HCT116 (cell line): Measurements from ENCODE around the gene BPIFB3. TPM values are rescaled to one million over a fixed set of nuclear protein-coding genes. Genes with fewer than 3 reads are reported as not detected.

Experiments used
- ATAC-seq: fragments of 200-7000 bp; cut with Tn5 transposase; 2 replicates; pipeline ENCODE4 v1.9.1; 2020; ENCODE audit warnings: mild to moderate bottlenecking, moderate library complexity
- BruUV-seq: library from RNA; stranded (reverse); fragments of 400-500 nt; replicated peaks from 2 replicates; lab custom pipeline; 2021; lab: Mats Ljungman, UMichigan
- CTCF ChIA-PET: fragments of 300-600 bp; sonication (Branson Sonifier 250); formaldehyde crosslinking; loops from one replicate; lab custom pipeline; 2021; ENCODE audit warnings: antibody characterized with exemption; lab: Charles Lee
- POLR2A ChIA-PET: fragments of 300-600, 350-600 bp; sonication (Branson Sonifier 250); formaldehyde crosslinking; loops from one replicate; lab custom pipeline; 2021; ENCODE audit warnings: antibody characterized with exemption; lab: Charles Lee
- RAD21 ChIA-PET, 2 experiments: fragments of 300-600 bp; sonication (Branson Sonifier 250); formaldehyde crosslinking; loops; one replicate each; lab custom pipeline; 2023; ENCODE audit warnings: low total read pairs in 2 of 2; ENCODE audit not compliant: uncharacterized antibody in 2 of 2, unreplicated experiment in 2 of 2, low non-redundant PET in 1 of 2; lab: Charles Lee
- DNase-seq: peaks from one replicate; pipeline ENCODE4 v3.0.0-alpha.2; 2010; ENCODE audit warnings: low read depth, low spot score
- H2AFZ ChIP-seq: fragments of 200-600 bp; shearing (Covaris generic), sonication (generic); 2 replicates; pipeline ENCODE4 v1.6.1; 2017; ENCODE audit warnings: low read depth, mixed run types, mixed read lengths, antibody characterized with exemption, low read length; ENCODE audit not compliant: poor library complexity, severe bottlenecking
- H3K27ac ChIP-seq: 2 replicates; pipeline ENCODE4 v1.5.1; 2012; ENCODE audit warnings: low read depth, low read length
- H3K27me3 ChIP-seq: fragments of 200-600 bp; sonication (generic); 2 replicates; pipeline ENCODE4 v1.6.1; 2016; ENCODE audit warnings: mixed run types, low read length, mixed read lengths; ENCODE audit not compliant: insufficient read depth
- H3K36me3 ChIP-seq, 2 experiments: fragments of 200-500 bp in 1 of 2; fragments of 200-600 bp in 1 of 2; sonication (Bioruptor generic) in 1 of 2; sonication (generic) in 1 of 2; 2 replicates each; pipeline versions ENCODE4 v1.5.1 to v1.6.1; 2014 to 2016; ENCODE audit warnings: low read length in 2 of 2, inconsistent platforms in 1 of 2, mixed read lengths in 1 of 2, mixed run types in 1 of 2; ENCODE audit not compliant: insufficient read depth in 2 of 2, control insufficient read depth in 1 of 2
- H3K4me1 ChIP-seq, 2 experiments: fragments of 200-600 bp in 1 of 2; sonication (generic) in 1 of 2; 2 replicates each; pipeline versions ENCODE4 v1.5.1 to v1.6.1; 2012 to 2017; ENCODE audit warnings: low read length in 2 of 2, inconsistent platforms in 1 of 2, mild to moderate bottlenecking in 1 of 2, mixed read lengths in 1 of 2, mixed run types in 1 of 2, moderate library complexity in 1 of 2; ENCODE audit not compliant: insufficient read depth in 2 of 2, control insufficient read depth in 1 of 2
- H3K4me2 ChIP-seq: fragments of 200-600 bp; sonication (generic); 2 replicates; pipeline ENCODE4 v1.6.1; 2017; ENCODE audit warnings: mixed run types, low read length, mixed read lengths
- H3K4me3 ChIP-seq, 2 experiments: fragments of 200-600 bp in 1 of 2; sonication (generic) in 1 of 2; replicated peaks in 1 of 2; 2 replicates each; pipeline ENCODE4 v1.5.1; 2011 to 2016; ENCODE audit warnings: low read length in 2 of 2, control low read depth in 1 of 2, low read depth in 1 of 2, mild to moderate bottlenecking in 1 of 2, mixed read lengths in 1 of 2, mixed run types in 1 of 2
- H3K79me2 ChIP-seq: fragments of 200-600 bp; sonication (generic); 2 replicates; pipeline ENCODE4 v1.6.1; 2017; ENCODE audit warnings: mild to moderate bottlenecking, mixed run types, low read length, moderate library complexity, mixed read lengths; ENCODE audit not compliant: insufficient read depth
- H3K9ac ChIP-seq: fragments of 200-600 bp; sonication (generic); 2 replicates; pipeline ENCODE4 v1.6.1; 2016; ENCODE audit warnings: low read length, mixed read lengths
- H3K9me2 ChIP-seq: fragments of 200-600 bp; sonication (generic), shearing (Covaris generic); 2 replicates; pipeline ENCODE4 v1.6.1; 2017; ENCODE audit warnings: mixed run types, mild to moderate bottlenecking, moderate library complexity; ENCODE audit not compliant: insufficient read depth
- H3K9me3 ChIP-seq, 2 experiments: fragments of 200-500 bp in 1 of 2; fragments of 200-600 bp in 1 of 2; sonication (Bioruptor generic) in 1 of 2; sonication (generic) in 1 of 2; 2 replicates each; pipeline ENCODE4 v1.6.1; 2014 to 2017; ENCODE audit warnings: low read length in 2 of 2, mixed read lengths in 2 of 2, inconsistent platforms in 1 of 2, low read depth in 1 of 2, mild to moderate bottlenecking in 1 of 2, mixed run types in 1 of 2, moderate library complexity in 1 of 2; ENCODE audit not compliant: control insufficient read depth in 1 of 2, insufficient read depth in 1 of 2
- H4K20me1 ChIP-seq: fragments of 200-600 bp; sonication (generic), shearing (Covaris generic); 2 replicates; pipeline ENCODE4 v1.6.1; 2017; ENCODE audit warnings: mixed run types, mild to moderate bottlenecking, moderate library complexity; ENCODE audit not compliant: insufficient read depth
- ATF3 ChIP-seq: IDR thresholded peaks from 2 replicates; pipeline ENCODE4 v1.6.1; 2012
- CBX3 ChIP-seq: IDR thresholded peaks from 2 replicates; pipeline ENCODE4 v1.6.1; 2012; ENCODE audit warnings: low read depth
- CEBPB ChIP-seq: IDR thresholded peaks from 2 replicates; pipeline ENCODE4 v1.6.1; 2012; ENCODE audit warnings: low read depth
- CTCF ChIP-seq, 3 experiments: fragments of 200-600 bp in 1 of 3; sonication (generic) in 1 of 3; IDR thresholded peaks in 2 of 3; conservative IDR thresholded peaks in 1 of 3; 2 replicates each; pipeline ENCODE4 v1.5.1; 2012 to 2017; ENCODE audit warnings: low read depth in 2 of 3, low read length in 2 of 3, antibody characterized with exemption in 1 of 3, borderline replicate concordance in 1 of 3, control low read depth in 1 of 3, mild to moderate bottlenecking in 1 of 3, mixed read lengths in 1 of 3, mixed run types in 1 of 3, moderate library complexity in 1 of 3; ENCODE audit not compliant: insufficient read depth in 1 of 3
- EGR1 ChIP-seq: IDR thresholded peaks from 2 replicates; pipeline ENCODE4 v1.6.1; 2012; ENCODE audit warnings: low read depth
- EZH2 ChIP-seq: fragments of 200-600 bp; sonication (generic); IDR thresholded peaks from 2 replicates; pipeline ENCODE4 v1.6.1; 2017; ENCODE audit warnings: antibody characterized with exemption, mixed run types
- EZH2phosphoT487 ChIP-seq: fragments of 200-600 bp; IDR thresholded peaks from 2 replicates; pipeline ENCODE4 v1.6.1; 2018; ENCODE audit warnings: antibody characterized with exemption, borderline replicate concordance
- FOSL1 ChIP-seq: IDR thresholded peaks from 2 replicates; pipeline ENCODE4 v1.6.1; 2012; ENCODE audit warnings: low read depth
- JUND ChIP-seq: IDR thresholded peaks from 2 replicates; pipeline ENCODE4 v1.6.1; 2012
- MAX ChIP-seq: IDR thresholded peaks from 2 replicates; pipeline ENCODE4 v1.6.1; 2012
- POLR2A ChIP-seq: IDR thresholded peaks from 2 replicates; pipeline ENCODE4 v1.7.0; 2011; ENCODE audit warnings: borderline replicate concordance; ENCODE audit not compliant: insufficient read depth, insufficient read length; ENCODE audit errors: extremely low read depth
- POLR2AphosphoS5 ChIP-seq: IDR thresholded peaks from 2 replicates; pipeline ENCODE4 v1.6.1; 2011; ENCODE audit warnings: mild to moderate bottlenecking, low read depth, low read length, moderate library complexity
- REST ChIP-seq: IDR thresholded peaks from 2 replicates; pipeline ENCODE4 v1.6.1; 2012; ENCODE audit warnings: low read depth
- SIN3A ChIP-seq: IDR thresholded peaks from 2 replicates; pipeline ENCODE4 v1.6.1; 2012; ENCODE audit warnings: low read depth
- SP1 ChIP-seq: IDR thresholded peaks from 2 replicates; pipeline ENCODE4 v1.6.1; 2012; ENCODE audit warnings: low read depth
- SRF ChIP-seq: IDR thresholded peaks from 2 replicates; pipeline ENCODE4 v1.6.1; 2012; ENCODE audit warnings: low read depth
- TCF7L2 ChIP-seq: IDR thresholded peaks from 2 replicates; pipeline ENCODE4 v1.7.0; 2011; ENCODE audit warnings: borderline replicate concordance, inconsistent platforms; ENCODE audit not compliant: insufficient read depth, insufficient read length; ENCODE audit errors: extremely low read depth
- YY1 ChIP-seq: IDR thresholded peaks from 2 replicates; pipeline ENCODE4 v1.6.1; 2011; ENCODE audit warnings: low read length, low read depth, moderate library complexity, mild to moderate bottlenecking; ENCODE audit not compliant: insufficient replicate concordance; ENCODE audit errors: extremely low read depth
- ZFX ChIP-seq: fragments of 450-650 bp; IDR thresholded peaks from 2 replicates; pipeline ENCODE4 v1.6.1; 2017
- ZNF274 ChIP-seq: fragments of 200-500 bp; sonication (Bioruptor generic); IDR thresholded peaks from 2 replicates; pipeline ENCODE4 v1.6.1; 2014; ENCODE audit warnings: mild to moderate bottlenecking, low read depth, low read length, inconsistent platforms
- intact Hi-C: fragments of 100-400 bp; cut with micrococcal nuclease; formaldehyde crosslinking; loops from 2 replicates; pipeline ENCODE4 v1.10.0; 2022
- total RNA-seq: library from RNA; stranded (reverse); gene quantifications from one replicate; pipeline ENCODE4 v1.2.1, GENCODE V29; 2021; ENCODE audit not compliant: unreplicated experiment

Gene BPIFB3
- total RNA-seq, 1 experiment from 2014 or later = not detected

GRCh38 chr20:33018169-33018931 lies 35.4 kb upstream of the BPIFB3 start (continued):
- TF ChIP-seq REST = no peak
- TF ChIP-seq, all 23 proteins: peak for 0

GRCh38 chr20:33019465-33020277 lies 34.0 kb upstream of the BPIFB3 start:
- DNase-seq = no peak
- ATAC-seq = no peak
- H3K4me1 ChIP-seq = no peaks in the 10 kb centered on the region
- ChIA-PET RAD21 (no interaction called here), POLR2A (no interaction called here), CTCF (no interaction called here)
- H3K9me3 ChIP-seq = no peaks in the 10 kb centered on the region
- no peak overlapping the region for H3K4me3 ChIP-seq
- no peak overlapping the region for H3K9ac ChIP-seq
- H3K79me2 ChIP-seq = no peaks in the 10 kb centered on the region
- H3K4me2 ChIP-seq = no peak overlapping the region
- H3K9me2 ChIP-seq = no peaks in the 10 kb centered on the region
- no TSS peak for BruUV-seq
- no peak overlapping the region for H2AFZ ChIP-seq
- intact Hi-C loops = no loop called here
- H3K36me3 ChIP-seq = no peaks in the 10 kb centered on the region
- no peaks in the 10 kb centered on the region for H4K20me1 ChIP-seq
- peaks cover 17% of the 10 kb centered on the region; the same call in 1 of the 2 replicates for H3K27me3 ChIP-seq
- no peak overlapping the region for H3K27ac ChIP-seq
- TF ChIP-seq POLR2A = no peak
- no peak for TF ChIP-seq EGR1
- no peak for TF ChIP-seq YY1
- no peak for TF ChIP-seq JUND
- TF ChIP-seq SRF = no peak
- TF ChIP-seq MAX = no peak
- no peak for TF ChIP-seq SIN3A
- TF ChIP-seq EZH2 = no peak
- no peak for TF ChIP-seq TCF7L2
- no peak for TF ChIP-seq CEBPB
- no peak for TF ChIP-seq ZFX
- TF ChIP-seq ATF3 = no peak
- TF ChIP-seq FOSL1 = no peak
- no peak for TF ChIP-seq CTCF (IDR thresholded peaks at IDR 0.05 in 2 of 3, conservative IDR thresholded peaks at IDR 0.05 in 1 of 3; ENCODE audit: borderline replicate concordance in 1 of 3, insufficient read depth in 1 of 3, low read depth in 2 of 3, low read length in 2 of 3)
- TF ChIP-seq ZNF274 = no peak
- TF ChIP-seq CBX3 = no peak
- TF ChIP-seq SP1 = no peak
- no peak for TF ChIP-seq EZH2phosphoT487
- no peak for TF ChIP-seq POLR2AphosphoS5
